HL-60 (cell line): ENCODE measurements around the gene ENO1.

Experiments used
- DNase-seq, 2 experiments: peaks; one replicate each; pipeline ENCODE4 v3.0.0-alpha.2; 2010 to 2020; ENCODE audit warnings: low read depth in 1 of 2, low spot score in 1 of 2
- H3K27ac ChIP-seq: fragments of 250-450 bp; sonication (Bioruptor Pico); replicated peaks from 2 replicates; pipeline ENCODE4 v1.5.1; 2020; ENCODE audit warnings: mild to moderate bottlenecking, moderate library complexity
- H3K27me3 ChIP-seq: fragments of 250-450 bp; sonication (Bioruptor Pico); 2 replicates; pipeline ENCODE4 v1.5.1; 2021; ENCODE audit warnings: mild to moderate bottlenecking, moderate library complexity; ENCODE audit not compliant: insufficient read depth, poor library complexity, severe bottlenecking
- H3K4me3 ChIP-seq: replicated peaks from 2 replicates; pipeline ENCODE4 v1.5.1; 2011; ENCODE audit warnings: mild to moderate bottlenecking, control low read depth, low read length; ENCODE audit not compliant: insufficient read depth
- GABPA ChIP-seq: IDR thresholded peaks from 2 replicates; pipeline ENCODE4 v1.6.1; 2012; ENCODE audit warnings: low read depth
- POLR2AphosphoS5 ChIP-seq: IDR thresholded peaks from 2 replicates; pipeline ENCODE4 v1.6.1; 2012; ENCODE audit warnings: low read depth
- SPI1 ChIP-seq: IDR thresholded peaks from 2 replicates; pipeline ENCODE4 v1.6.1; 2012; ENCODE audit warnings: low read depth, mild to moderate bottlenecking, borderline replicate concordance
- TF ChIP-seq, protein P1 (sequence below): IDR thresholded peaks from one replicate; pipeline ENCODE4 v1.5.1; 2011; ENCODE audit warnings: low read length, control low read depth, inconsistent platforms; ENCODE audit not compliant: insufficient read depth
- TF ChIP-seq, protein P2 (sequence below): IDR thresholded peaks from 2 replicates; pipeline ENCODE4 v1.6.1; 2012; ENCODE audit warnings: low read depth; ENCODE audit not compliant: insufficient replicate concordance

Gene ENO1

GRCh38 chr1:8848663-8849386, 29.7 kb downstream of the ENO1 start:
- Histone ChIP-seq H3K27me3 (no peaks in the 10 kb centered on the region), H3K27ac (no peak overlapping the region), H3K4me3 (no peak overlapping the region)
- peak; percentile 67 to 74 for DNase-seq
- TF ChIP-seq SPI1 (no peak), GABPA (no peak), POLR2AphosphoS5 (no peak)
- TF ChIP-seq, protein P1, sequence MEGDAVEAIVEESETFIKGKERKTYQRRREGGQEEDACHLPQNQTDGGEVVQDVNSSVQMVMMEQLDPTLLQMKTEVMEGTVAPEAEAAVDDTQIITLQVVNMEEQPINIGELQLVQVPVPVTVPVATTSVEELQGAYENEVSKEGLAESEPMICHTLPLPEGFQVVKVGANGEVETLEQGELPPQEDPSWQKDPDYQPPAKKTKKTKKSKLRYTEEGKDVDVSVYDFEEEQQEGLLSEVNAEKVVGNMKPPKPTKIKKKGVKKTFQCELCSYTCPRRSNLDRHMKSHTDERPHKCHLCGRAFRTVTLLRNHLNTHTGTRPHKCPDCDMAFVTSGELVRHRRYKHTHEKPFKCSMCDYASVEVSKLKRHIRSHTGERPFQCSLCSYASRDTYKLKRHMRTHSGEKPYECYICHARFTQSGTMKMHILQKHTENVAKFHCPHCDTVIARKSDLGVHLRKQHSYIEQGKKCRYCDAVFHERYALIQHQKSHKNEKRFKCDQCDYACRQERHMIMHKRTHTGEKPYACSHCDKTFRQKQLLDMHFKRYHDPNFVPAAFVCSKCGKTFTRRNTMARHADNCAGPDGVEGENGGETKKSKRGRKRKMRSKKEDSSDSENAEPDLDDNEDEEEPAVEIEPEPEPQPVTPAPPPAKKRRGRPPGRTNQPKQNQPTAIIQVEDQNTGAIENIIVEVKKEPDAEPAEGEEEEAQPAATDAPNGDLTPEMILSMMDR, result peak; percentile 76

GRCh38 chr1:8847990-8848389, 30.5 kb downstream of the ENO1 start:
- Histone ChIP-seq H3K4me3 (no peak overlapping the region), H3K27me3 (no peaks in the 10 kb centered on the region), H3K27ac (no peak overlapping the region)
- TF ChIP-seq, protein P2, sequence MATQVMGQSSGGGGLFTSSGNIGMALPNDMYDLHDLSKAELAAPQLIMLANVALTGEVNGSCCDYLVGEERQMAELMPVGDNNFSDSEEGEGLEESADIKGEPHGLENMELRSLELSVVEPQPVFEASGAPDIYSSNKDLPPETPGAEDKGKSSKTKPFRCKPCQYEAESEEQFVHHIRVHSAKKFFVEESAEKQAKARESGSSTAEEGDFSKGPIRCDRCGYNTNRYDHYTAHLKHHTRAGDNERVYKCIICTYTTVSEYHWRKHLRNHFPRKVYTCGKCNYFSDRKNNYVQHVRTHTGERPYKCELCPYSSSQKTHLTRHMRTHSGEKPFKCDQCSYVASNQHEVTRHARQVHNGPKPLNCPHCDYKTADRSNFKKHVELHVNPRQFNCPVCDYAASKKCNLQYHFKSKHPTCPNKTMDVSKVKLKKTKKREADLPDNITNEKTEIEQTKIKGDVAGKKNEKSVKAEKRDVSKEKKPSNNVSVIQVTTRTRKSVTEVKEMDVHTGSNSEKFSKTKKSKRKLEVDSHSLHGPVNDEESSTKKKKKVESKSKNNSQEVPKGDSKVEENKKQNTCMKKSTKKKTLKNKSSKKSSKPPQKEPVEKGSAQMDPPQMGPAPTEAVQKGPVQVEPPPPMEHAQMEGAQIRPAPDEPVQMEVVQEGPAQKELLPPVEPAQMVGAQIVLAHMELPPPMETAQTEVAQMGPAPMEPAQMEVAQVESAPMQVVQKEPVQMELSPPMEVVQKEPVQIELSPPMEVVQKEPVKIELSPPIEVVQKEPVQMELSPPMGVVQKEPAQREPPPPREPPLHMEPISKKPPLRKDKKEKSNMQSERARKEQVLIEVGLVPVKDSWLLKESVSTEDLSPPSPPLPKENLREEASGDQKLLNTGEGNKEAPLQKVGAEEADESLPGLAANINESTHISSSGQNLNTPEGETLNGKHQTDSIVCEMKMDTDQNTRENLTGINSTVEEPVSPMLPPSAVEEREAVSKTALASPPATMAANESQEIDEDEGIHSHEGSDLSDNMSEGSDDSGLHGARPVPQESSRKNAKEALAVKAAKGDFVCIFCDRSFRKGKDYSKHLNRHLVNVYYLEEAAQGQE, result no peak
- TF ChIP-seq, protein P1, result no peak
- TF ChIP-seq GABPA (no peak), SPI1 (no peak), POLR2AphosphoS5 (no peak)
- no peak for DNase-seq

GRCh38 chr1:8846263-8846662, 32.2 kb downstream of the ENO1 start:
- H3K27ac ChIP-seq, result no peak overlapping the region
- no peak for DNase-seq
- TF ChIP-seq, protein P2, result no peak
- TF ChIP-seq GABPA (no peak), POLR2AphosphoS5 (no peak), SPI1 (no peak)
- TF ChIP-seq, protein P1, result no peak
- H3K27me3 ChIP-seq, result no peaks in the 10 kb centered on the region
- H3K4me3 ChIP-seq, result no peak overlapping the region
